H1 (cell line): ENCODE results near the gene MEST. TPM values are rescaled to one million over a fixed set of nuclear protein-coding genes. Genes with fewer than 3 reads are reported as not detected.
A peak's percentile ranks its signal among the peaks of the same experiment; 100 is the strongest.

Experiments used
- ATF2 ChIP-seq: IDR thresholded peaks from 2 replicates; pipeline ENCODE4 v1.6.1; 2012; ENCODE audit warnings: low read length, inconsistent platforms
- BACH1 ChIP-seq: IDR thresholded peaks from 2 replicates; pipeline ENCODE4 v1.6.1; 2012; ENCODE audit warnings: low read length, improper control_type of control experiment
- CREB1 ChIP-seq: IDR thresholded peaks from 2 replicates; pipeline ENCODE4 v1.6.1; 2012; ENCODE audit warnings: inconsistent platforms
- EP300 ChIP-seq, 2 experiments: IDR thresholded peaks; 1 replicate in 1 of 2; 2 replicates in 1 of 2; pipeline ENCODE4 v1.6.1; 2011 to 2012; ENCODE audit warnings: low read depth in 2 of 2, low read length in 2 of 2, mild to moderate bottlenecking in 2 of 2, borderline replicate concordance in 1 of 2, inconsistent platforms in 1 of 2, moderate library complexity in 1 of 2
- EZH2 ChIP-seq: fragments of 200-600 bp; sonication (generic); IDR thresholded peaks from 2 replicates; pipeline ENCODE4 v1.7.1; 2012; ENCODE audit warnings: low read depth, mild to moderate bottlenecking, moderate library complexity, low read length, inconsistent platforms; ENCODE audit not compliant: severe bottlenecking
- GABPA ChIP-seq: IDR thresholded peaks from 2 replicates; pipeline ENCODE4 v1.6.1; 2011; ENCODE audit warnings: mild to moderate bottlenecking, low read length, moderate library complexity, borderline replicate concordance; ENCODE audit not compliant: insufficient read depth
- HDAC6 ChIP-seq: IDR thresholded peaks from one replicate; pipeline ENCODE4 v1.7.1; 2012; ENCODE audit warnings: low read depth, mild to moderate bottlenecking, inconsistent platforms, low read length, moderate library complexity
- NANOG ChIP-seq: IDR thresholded peaks from 2 replicates; pipeline ENCODE4 v1.6.1; 2011; ENCODE audit warnings: low read length, low read depth, mild to moderate bottlenecking, inconsistent platforms; ENCODE audit not compliant: insufficient read depth, poor library complexity, severe bottlenecking
- POLR2A ChIP-seq, 2 experiments: IDR thresholded peaks; 1 replicate in 1 of 2; 2 replicates in 1 of 2; pipeline ENCODE4 v1.6.1; 2011; ENCODE audit warnings: low read depth in 2 of 2, low read length in 2 of 2, mild to moderate bottlenecking in 2 of 2; ENCODE audit errors: control extremely low read depth in 1 of 2
- POLR2AphosphoS5 ChIP-seq: IDR thresholded peaks from 2 replicates; pipeline ENCODE4 v1.6.1; 2011; ENCODE audit warnings: low read depth, low read length
- POU5F1 ChIP-seq: IDR thresholded peaks from 2 replicates; pipeline ENCODE4 v1.6.1; 2011; ENCODE audit warnings: low read depth, mild to moderate bottlenecking, low read length, moderate library complexity
- RBBP5 ChIP-seq: IDR thresholded peaks from 2 replicates; pipeline ENCODE4 v1.7.1; 2012; ENCODE audit warnings: low read depth, mild to moderate bottlenecking, inconsistent platforms, low read length, moderate library complexity, borderline replicate concordance
- SIN3A ChIP-seq, 2 experiments: IDR thresholded peaks in 1 of 2; conservative IDR thresholded peaks in 1 of 2; 2 replicates each; pipeline ENCODE4 v1.6.1; 2011 to 2012; ENCODE audit warnings: low read length in 2 of 2, improper control_type of control experiment in 1 of 2, low read depth in 1 of 2, mild to moderate bottlenecking in 1 of 2
- SIX5 ChIP-seq: IDR thresholded peaks from 2 replicates; pipeline ENCODE4 v1.6.1; 2011; ENCODE audit warnings: mild to moderate bottlenecking, low read depth, low read length
- SP1 ChIP-seq: IDR thresholded peaks from 2 replicates; pipeline ENCODE4 v1.6.1; 2011; ENCODE audit warnings: low read depth, low read length
- TBP ChIP-seq: IDR thresholded peaks from 2 replicates; pipeline ENCODE4 v1.6.1; 2011; ENCODE audit warnings: low read depth, low read length, improper control_type of control experiment
- TCF12 ChIP-seq: IDR thresholded peaks from 2 replicates; pipeline ENCODE4 v1.6.1; 2011; ENCODE audit warnings: low read depth, mild to moderate bottlenecking, low read length
- ZNF274 ChIP-seq: IDR thresholded peaks from 2 replicates; pipeline ENCODE4 v1.7.0; 2012; ENCODE audit warnings: low read length, borderline replicate concordance; ENCODE audit errors: extremely low read depth
- polyA plus RNA-seq, 7 experiments: library from polyadenylated mRNA; depleted of rRNA in 3 of 7; stranded (reverse) in 5 of 7; unstranded in 2 of 7; fragments of >200 nt in 5 of 7; fragments of 200-250 nt in 2 of 7; gene quantifications; 1 replicate in 5 of 7; 2 replicates in 1 of 7; 4 replicates in 1 of 7; pipeline versions ENCODE4 v1.2.1 to v1.2.3, GENCODE V29; 2011 to 2013; ENCODE audit warnings: missing spikeins in 2 of 7, mixed read lengths in 2 of 7
- total RNA-seq: library from RNA; stranded (reverse); fragmentation: NEBNext Ultra II Directional; extraction: Animal tissue kit (Norgen Biotek cat#: 25700); gene quantifications from 2 replicates; pipeline ENCODE4 v1.2.1, GENCODE V29; 2021
- TF ChIP-seq, protein P1 (sequence below): IDR thresholded peaks from 2 replicates; pipeline ENCODE4 v1.6.1; 2011; ENCODE audit warnings: low read length, improper control_type of control experiment
- TF ChIP-seq, protein P2 (sequence below): IDR thresholded peaks from 2 replicates; pipeline ENCODE4 v1.6.1; 2012; ENCODE audit warnings: inconsistent platforms

The MEST gene
- total and polyA plus RNA-seq, 2 of the 8 experiments (the other 6 are each of a cell fraction or from before 2014, with no cell fraction given): 176 to 269 TPM

DNA sequence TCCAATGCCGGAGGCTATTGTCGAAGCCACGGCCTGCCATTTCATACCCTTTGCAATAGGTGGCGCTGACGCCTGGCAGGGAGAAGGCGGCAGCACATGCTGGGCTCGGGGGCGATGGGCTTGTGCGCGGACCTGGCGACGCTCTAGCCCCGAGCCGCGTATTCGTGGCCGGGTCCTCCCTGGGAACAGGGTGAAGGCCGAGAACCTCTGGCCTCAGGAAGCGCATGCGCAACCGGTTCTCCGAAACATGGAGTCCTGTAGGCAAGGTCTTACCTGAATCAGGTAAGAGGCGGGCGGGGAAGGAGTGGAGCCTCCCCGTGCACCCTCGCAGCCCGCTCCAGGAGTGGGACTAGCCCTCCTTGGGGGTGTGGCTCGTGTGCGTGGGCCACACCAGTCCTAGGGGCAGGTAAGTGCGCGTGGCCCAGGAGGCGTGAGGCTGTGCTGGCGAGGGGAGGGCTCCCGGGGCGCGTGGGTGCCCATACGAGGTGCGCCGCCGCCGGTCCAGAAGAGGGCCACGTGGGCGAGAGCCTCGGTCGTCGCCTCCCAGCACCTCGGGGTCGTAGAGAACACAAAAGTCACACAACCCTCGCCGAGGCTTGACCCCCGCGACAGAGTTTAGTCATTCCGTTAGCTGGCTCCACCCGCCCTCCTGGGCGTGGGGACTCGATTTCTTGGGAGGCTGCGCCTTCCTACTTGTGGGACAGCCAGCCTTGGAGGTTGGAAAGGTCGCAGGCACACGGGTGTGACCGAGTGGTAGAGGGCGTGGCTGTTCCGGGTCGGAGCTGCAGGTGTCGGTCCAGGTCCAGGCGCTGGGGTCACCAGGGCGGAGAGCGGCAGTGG lies 5.6 kb upstream of the MEST start (continued):
- TF ChIP-seq EP300 (IDR thresholded peaks at IDR 0.05; ENCODE audit: borderline replicate concordance in 1 of 2, low read depth in 2 of 2, low read length in 2 of 2): peak in 1 of 2 experiments; percentile 38; a peak in 1 of 3 replicates
- 0 out of 2 replicates have a peak, but pooled peaks have one; percentile 7 for TF ChIP-seq POU5F1
- no peak for TF ChIP-seq SIX5
- TF ChIP-seq SP1: no peak
- no peak for TF ChIP-seq ZNF274
- no peak for TF ChIP-seq EZH2
- TF ChIP-seq BACH1: peak; percentile 36; the same call in 1 of the 2 replicates
- TF ChIP-seq TBP: peak; percentile 78; the same call in 1 of the 2 replicates
- TF ChIP-seq SIN3A (conservative IDR thresholded peaks at IDR 0.05 in 1 of 2, IDR thresholded peaks at IDR 0.05 in 1 of 2; ENCODE audit: low read depth in 1 of 2, low read length in 2 of 2): peak in 1 of 2 experiments; percentile 23; a peak in 1 of 4 replicates
- TF ChIP-seq POLR2AphosphoS5: peak; percentile 76
- TF ChIP-seq ATF2: no peak
- TF ChIP-seq RBBP5: no peak
- TF ChIP-seq HDAC6: no peak
- TF ChIP-seq, protein P1, sequence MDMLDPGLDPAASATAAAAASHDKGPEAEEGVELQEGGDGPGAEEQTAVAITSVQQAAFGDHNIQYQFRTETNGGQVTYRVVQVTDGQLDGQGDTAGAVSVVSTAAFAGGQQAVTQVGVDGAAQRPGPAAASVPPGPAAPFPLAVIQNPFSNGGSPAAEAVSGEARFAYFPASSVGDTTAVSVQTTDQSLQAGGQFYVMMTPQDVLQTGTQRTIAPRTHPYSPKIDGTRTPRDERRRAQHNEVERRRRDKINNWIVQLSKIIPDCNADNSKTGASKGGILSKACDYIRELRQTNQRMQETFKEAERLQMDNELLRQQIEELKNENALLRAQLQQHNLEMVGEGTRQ: 0 out of 2 replicates have a peak, but pooled peaks have one; percentile 6
- TF ChIP-seq NANOG: peak; percentile 58
- TF ChIP-seq TCF12: peak; percentile 77; the same call in 1 of the 2 replicates
- no peak for TF ChIP-seq GABPA
- TF ChIP-seq, protein P2, sequence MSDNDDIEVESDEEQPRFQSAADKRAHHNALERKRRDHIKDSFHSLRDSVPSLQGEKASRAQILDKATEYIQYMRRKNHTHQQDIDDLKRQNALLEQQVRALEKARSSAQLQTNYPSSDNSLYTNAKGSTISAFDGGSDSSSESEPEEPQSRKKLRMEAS: peak; percentile 98
- peak; percentile 80 for TF ChIP-seq CREB1
- TF ChIP-seq POLR2A (IDR thresholded peaks at IDR 0.05; ENCODE audit: control extremely low read depth in 1 of 2, low read depth in 2 of 2, low read length in 2 of 2): peak in 1 of 2 experiments; percentile 78; a peak in 2 of 3 replicates
